GM06990 (cell line): ENCODE measurements around the gene CATSPERD.

Experiments used
- DNase-seq: peaks from one replicate; pipeline ENCODE4 v3.0.0-alpha.2; 2011; ENCODE audit not compliant: insufficient read length; ENCODE audit errors: extremely low read depth
- H3K27me3 ChIP-seq: replicated peaks from 2 replicates; pipeline ENCODE4 v1.6.0; 2011; ENCODE audit warnings: low read length; ENCODE audit not compliant: control insufficient read depth, insufficient read depth
- H3K36me3 ChIP-seq: 2 replicates; pipeline ENCODE4 v1.5.1; 2011; ENCODE audit warnings: low read length; ENCODE audit not compliant: control insufficient read depth, insufficient read depth
- H3K4me3 ChIP-seq: replicated peaks from 2 replicates; pipeline ENCODE4 v1.5.1; 2011; ENCODE audit warnings: low read depth, mild to moderate bottlenecking, control low read depth, low read length
- CTCF ChIP-seq: IDR thresholded peaks from 2 replicates; pipeline ENCODE4 v1.5.1; 2011; ENCODE audit warnings: low read length, control low read depth, mild to moderate bottlenecking, inconsistent platforms; ENCODE audit not compliant: insufficient read depth, poor library complexity, severe bottlenecking

CATSPERD gene

GRCh38 chr19:5719961-5720790, at the start of gene CATSPERD, which contains the start of gene LONP1:
Gene CATSPERD (plus strand): TSS chr19:5720637. CDS start chr19:5720738, 101 bp downstream.
Gene LONP1 (minus strand): TSS chr19:5720146. CDS start chr19:5720132, 14 bp downstream.
- H3K36me3 ChIP-seq, result no peaks in the 10 kb centered on the region; the same call in 1 of the 2 replicates
- peak; percentile 98 for DNase-seq
- peak within 1 kb of the TSS; percentile 88 for H3K4me3 ChIP-seq
- TF ChIP-seq CTCF, result peak; percentile 93
- no peaks in the 10 kb centered on the region for H3K27me3 ChIP-seq

GRCh38 chr19:5671600-5671999, 48.8 kb upstream of the CATSPERD start:
- TF ChIP-seq CTCF, result no peak
- Histone ChIP-seq H3K27me3 (no peaks in the 10 kb centered on the region), H3K36me3 (peaks cover 28% of the 10 kb centered on the region), H3K4me3 (no peak overlapping the region)
- DNase-seq, result no peak

GRCh38 chr19:5672708-5673459, 47.6 kb upstream of the CATSPERD start:
- DNase-seq, result no peak
- peaks cover 23% of the 10 kb centered on the region for H3K36me3 ChIP-seq
- no peak overlapping the region for H3K4me3 ChIP-seq
- no peak for TF ChIP-seq CTCF
- no peaks in the 10 kb centered on the region for H3K27me3 ChIP-seq

GRCh38 chr19:5673752-5674151, 46.7 kb upstream of the CATSPERD start:
- Histone ChIP-seq H3K27me3 (no peaks in the 10 kb centered on the region), H3K36me3 (peaks cover 23% of the 10 kb centered on the region), H3K4me3 (no peak overlapping the region)
- DNase-seq, result no peak
- no peak for TF ChIP-seq CTCF

GRCh38 chr19:5674714-5675113, 45.7 kb upstream of the CATSPERD start:
- no peak for DNase-seq
- no peak for TF ChIP-seq CTCF
- no peaks in the 10 kb centered on the region for H3K27me3 ChIP-seq
- peaks cover 13% of the 10 kb centered on the region for H3K36me3 ChIP-seq
- no peak overlapping the region for H3K4me3 ChIP-seq
